Thyroid gland (tissue), 4 donors: ENCODE results near the gene OCA2. TPM values are rescaled to one million over a fixed set of nuclear protein-coding genes. Genes with fewer than 3 reads are reported as not detected.

ENCODE experiments used
- DNase-seq, 2 donors: peaks; one replicate each; pipeline ENCODE4 v3.0.0-alpha.2; 2019
- H3K27ac ChIP-seq, 3 donors: fragments of 200-600 bp; sonication (generic); 1 replicate in 2 of 3; 2 replicates in 1 of 3; pipeline ENCODE4 v1.5.1; 2016 to 2019; ENCODE audit warnings: mild to moderate bottlenecking in 1 of 3, moderate library complexity in 1 of 3
- H3K27me3 ChIP-seq: fragments of 200-600 bp; sonication (generic); one replicate; pipeline ENCODE4 v1.5.1; 2019
- H3K36me3 ChIP-seq, 2 donors: fragments of 200-600 bp; sonication (generic); one replicate each; pipeline ENCODE4 v1.5.1; 2016 to 2019
- H3K4me1 ChIP-seq, 2 donors: fragments of 200-600 bp; sonication (generic); one replicate each; pipeline ENCODE4 v1.5.1; 2017 to 2019
- H3K4me3 ChIP-seq, 3 donors: fragments of 200-600 bp; sonication (generic); replicated peaks in 1 of 3; 1 replicate in 2 of 3; 2 replicates in 1 of 3; pipeline ENCODE4 v1.5.1; 2016; ENCODE audit warnings: mild to moderate bottlenecking in 1 of 3
- H3K9me3 ChIP-seq: fragments of 200-600 bp; sonication (generic); one replicate; pipeline ENCODE4 v1.5.1; 2017
- POLR2A ChIP-seq, 2 donors: fragments of 450-650 bp; IDR thresholded peaks; one replicate each; pipeline ENCODE4 v1.6.1; 2017; ENCODE audit warnings: antibody characterized with exemption in 2 of 2, mild to moderate bottlenecking in 2 of 2, moderate library complexity in 1 of 2
- WGBS, 2 donors: methylation state at CpG; one replicate each; pipeline ENCODE4 v1.1.5; 2017; 5-methylcytosine and 5-hydroxymethylcytosine counted together
- intact Hi-C: fragments of 100-400 bp; cut with DNase I; formaldehyde crosslinking; loops from one replicate; pipeline ENCODE4 v1.15.1; 2023
- total RNA-seq, 4 donors: library from RNA; depleted of rRNA; stranded (reverse); fragments of >200 nt; gene quantifications; one replicate each; pipeline ENCODE4 v1.2.3, GENCODE V29; 2016
- TF ChIP-seq, protein P1 (sequence below), 6 experiments: fragments of 200-600 bp in 3 of 6; fragments of 450-650 bp in 3 of 6; sonication (generic) in 3 of 6; IDR thresholded peaks; one replicate each; pipeline ENCODE4 v1.5.1; 2016 to 2019; ENCODE audit warnings: antibody characterized with exemption in 6 of 6, mild to moderate bottlenecking in 2 of 6, inconsistent platforms in 1 of 6, moderate library complexity in 1 of 6

The OCA2 gene
- total RNA-seq, 4 donors from 2014 or later, result 5.5 to 20.5 (median 13.8) TPM

DNA sequence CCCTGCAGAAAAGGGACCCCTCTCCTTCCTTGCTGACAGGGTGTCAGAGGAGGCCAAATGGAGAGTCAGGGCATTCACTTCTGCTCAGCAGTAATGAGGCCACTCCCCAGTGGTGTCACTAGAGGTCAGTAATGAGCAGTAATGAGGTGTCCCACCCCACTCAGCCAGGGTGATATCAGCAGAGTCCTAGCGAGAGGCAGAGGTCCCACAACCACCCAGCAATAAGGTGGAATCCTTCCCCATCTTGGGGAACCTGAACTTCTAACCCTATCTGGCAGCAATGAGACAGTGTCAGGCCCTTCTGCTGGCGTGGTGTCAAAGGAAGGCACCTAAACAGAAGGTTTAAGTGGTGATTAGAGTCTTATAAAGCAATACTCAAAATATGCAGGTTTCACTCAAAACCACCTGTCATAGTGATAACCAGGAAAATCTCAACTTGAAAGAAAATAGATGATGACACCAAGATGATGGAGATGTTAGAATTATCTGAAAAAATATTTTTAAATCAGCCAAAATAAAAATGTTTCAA is 12.9 kb downstream of the OCA2 start:
- WGBS, 2 donors, result 38 to 48% methylated on average over 2 of the region's 2 CpGs
- no peak overlapping the region for H3K27ac ChIP-seq
- H3K36me3 ChIP-seq, result no peaks in the 10 kb centered on the region
- H3K4me3 ChIP-seq, result no peak overlapping the region
- no peaks in the 10 kb centered on the region for H3K27me3 ChIP-seq
- no peaks in the 10 kb centered on the region for H3K4me1 ChIP-seq
- no peaks in the 10 kb centered on the region for H3K9me3 ChIP-seq
- TF ChIP-seq, protein P1, sequence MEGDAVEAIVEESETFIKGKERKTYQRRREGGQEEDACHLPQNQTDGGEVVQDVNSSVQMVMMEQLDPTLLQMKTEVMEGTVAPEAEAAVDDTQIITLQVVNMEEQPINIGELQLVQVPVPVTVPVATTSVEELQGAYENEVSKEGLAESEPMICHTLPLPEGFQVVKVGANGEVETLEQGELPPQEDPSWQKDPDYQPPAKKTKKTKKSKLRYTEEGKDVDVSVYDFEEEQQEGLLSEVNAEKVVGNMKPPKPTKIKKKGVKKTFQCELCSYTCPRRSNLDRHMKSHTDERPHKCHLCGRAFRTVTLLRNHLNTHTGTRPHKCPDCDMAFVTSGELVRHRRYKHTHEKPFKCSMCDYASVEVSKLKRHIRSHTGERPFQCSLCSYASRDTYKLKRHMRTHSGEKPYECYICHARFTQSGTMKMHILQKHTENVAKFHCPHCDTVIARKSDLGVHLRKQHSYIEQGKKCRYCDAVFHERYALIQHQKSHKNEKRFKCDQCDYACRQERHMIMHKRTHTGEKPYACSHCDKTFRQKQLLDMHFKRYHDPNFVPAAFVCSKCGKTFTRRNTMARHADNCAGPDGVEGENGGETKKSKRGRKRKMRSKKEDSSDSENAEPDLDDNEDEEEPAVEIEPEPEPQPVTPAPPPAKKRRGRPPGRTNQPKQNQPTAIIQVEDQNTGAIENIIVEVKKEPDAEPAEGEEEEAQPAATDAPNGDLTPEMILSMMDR (IDR thresholded peaks at IDR 0.05), result peak in 5 of 6 experiments; percentile 36 to 85 (median 73)
- no peak for TF ChIP-seq POLR2A (IDR thresholded peaks at IDR 0.05)
- intact Hi-C loops, result no loop called here
- DNase-seq, result peak; percentile 73 to 74

GRCh38 chr15:28085489-28086174 is 13.5 kb downstream of the OCA2 start:
- H3K36me3 ChIP-seq, result no peaks in the 10 kb centered on the region
- no peaks in the 10 kb centered on the region for H3K27me3 ChIP-seq
- TF ChIP-seq, protein P1 (IDR thresholded peaks at IDR 0.05), result no peak
- TF ChIP-seq POLR2A (IDR thresholded peaks at IDR 0.05), result no peak
- H3K4me3 ChIP-seq, result no peak overlapping the region
- no peaks in the 10 kb centered on the region for H3K9me3 ChIP-seq
- intact Hi-C loops, result no loop called here
- no peak for DNase-seq
- H3K27ac ChIP-seq, result no peak overlapping the region
- no peaks in the 10 kb centered on the region for H3K4me1 ChIP-seq
- 74 to 84% methylated on average over 4 of the region's 4 CpGs for WGBS, 2 donors

GRCh38 chr15:28084547-28084946 is 14.6 kb downstream of the OCA2 start:
- WGBS, 2 donors, result 62 to 94% methylated on average over 3 of the region's 3 CpGs
- Histone ChIP-seq H3K27ac (no peak overlapping the region), H3K4me1 (no peaks in the 10 kb centered on the region), H3K36me3 (no peaks in the 10 kb centered on the region), H3K9me3 (no peaks in the 10 kb centered on the region), H3K27me3 (no peaks in the 10 kb centered on the region), H3K4me3 (no peak overlapping the region)
- no peak for TF ChIP-seq POLR2A (IDR thresholded peaks at IDR 0.05)
- TF ChIP-seq, protein P1 (IDR thresholded peaks at IDR 0.05), result no peak
- intact Hi-C loops, result no loop called here
- DNase-seq, result no peak

DNA sequence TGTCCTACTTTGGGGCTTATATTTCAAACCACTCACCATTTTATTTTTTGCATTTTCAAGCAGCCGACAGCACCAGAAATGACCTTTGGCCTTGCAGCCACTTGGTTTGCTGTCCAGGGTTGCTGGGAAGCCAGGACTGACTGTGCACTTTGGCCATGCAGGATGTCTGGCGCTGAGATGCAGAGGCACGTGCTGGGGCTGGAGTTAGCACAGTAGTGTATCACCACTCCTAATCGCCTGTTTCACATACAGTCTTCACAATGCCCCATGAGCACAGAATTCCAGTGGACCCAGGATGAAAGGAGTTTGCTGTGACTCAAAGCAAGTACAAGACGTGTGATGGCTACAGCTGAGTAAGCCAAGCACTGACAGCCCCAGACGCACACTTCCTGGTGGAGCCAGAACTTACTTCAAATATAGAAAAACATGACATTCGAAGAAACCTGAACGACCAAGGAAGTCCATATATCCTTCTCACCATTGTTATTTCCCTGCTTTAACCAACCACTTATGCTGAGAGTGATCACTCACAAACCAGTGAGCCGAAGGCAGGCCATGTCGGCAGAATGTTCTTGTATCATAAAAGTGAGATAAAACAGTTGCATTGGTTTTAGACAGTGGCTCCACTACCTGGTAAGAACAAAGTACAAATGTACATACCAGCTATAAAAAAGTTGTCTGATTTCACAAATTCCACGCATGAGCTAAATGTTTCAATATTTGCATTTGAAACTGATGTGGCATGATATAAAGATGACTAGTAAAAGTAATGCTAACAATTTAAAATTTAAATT is 16.0 kb downstream of the OCA2 start:
- Histone ChIP-seq H3K4me1 (no peaks in the 10 kb centered on the region), H3K36me3 (no peaks in the 10 kb centered on the region), H3K9me3 (no peaks in the 10 kb centered on the region), H3K4me3 (no peak overlapping the region), H3K27ac (no peak overlapping the region), H3K27me3 (no peaks in the 10 kb centered on the region)
- intact Hi-C loops, result no loop called here
- DNase-seq, result no peak
- TF ChIP-seq, protein P1 (IDR thresholded peaks at IDR 0.05), result no peak
- no peak for TF ChIP-seq POLR2A (IDR thresholded peaks at IDR 0.05)
- 62 to 67% methylated on average over 11 of the region's 11 CpGs for WGBS, 2 donors

DNA sequence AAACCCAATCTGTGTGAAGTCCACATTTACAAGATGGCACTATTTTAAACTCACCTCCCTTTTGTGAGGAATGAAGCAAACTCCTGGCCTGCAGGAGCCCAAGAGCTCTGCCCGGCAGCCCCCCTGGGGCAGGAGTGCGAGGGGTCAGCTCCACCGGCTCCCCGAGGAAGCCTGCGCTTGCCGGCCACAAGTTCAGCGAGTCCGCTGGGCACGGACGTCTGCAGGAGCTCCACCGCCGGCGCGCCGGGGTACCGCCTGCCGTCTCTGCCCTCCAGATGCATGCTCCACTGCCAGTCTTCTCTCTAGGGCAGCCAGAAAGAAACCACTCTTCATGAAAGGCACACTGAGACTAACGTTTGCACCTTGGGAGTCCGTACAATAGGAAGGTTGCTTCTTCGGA is 17.5 kb downstream of the OCA2 start:
- no peak for DNase-seq

More for the DNA sequence above, 17.5 kb downstream of the OCA2 start:
- H3K36me3 ChIP-seq, result no peaks in the 10 kb centered on the region
- WGBS, 2 donors, result 95 to 98% methylated on average over 17 to 20 of the region's 20 CpGs
- no peaks in the 10 kb centered on the region for H3K27me3 ChIP-seq
- no peaks in the 10 kb centered on the region for H3K4me1 ChIP-seq
- H3K9me3 ChIP-seq, result no peaks in the 10 kb centered on the region
- intact Hi-C loops, result loop anchor here (2.0 kb wide), 1 partner anchor 39 kb away; no protein-coding TSS in a partner anchor
- no peak overlapping the region for H3K4me3 ChIP-seq
- H3K27ac ChIP-seq, result no peak overlapping the region
- TF ChIP-seq POLR2A (IDR thresholded peaks at IDR 0.05), result no peak
- TF ChIP-seq, protein P1 (IDR thresholded peaks at IDR 0.05), result no peak
